ENCODE results near the gene C1S. TPM values are rescaled to one million over a fixed set of nuclear protein-coding genes. Genes with fewer than 3 reads are reported as not detected.

The C1S gene
- total and polyA plus RNA-seq, 8 donors = 20.4 to 162 (median 41.8) TPM

GRCh38 chr12:7021956-7022355 is 38.6 kb upstream of the C1S start:
- intact Hi-C loops (cut with DNase I) = no loop called here
- no peak overlapping the region for H3K4me3 ChIP-seq
- no peak for FAIRE-seq
- peaks cover under 1 to 11% (median 6%) of the 10 kb centered on the region in 3 donors for H3K4me1 ChIP-seq
- WGBS, 2 donors = 80 to 81% methylated on average over 5 of the region's 5 CpGs
- no peak for TF ChIP-seq CTCF (IDR thresholded peaks at IDR 0.05)
- DNase-seq = no peak
- no peaks in the 10 kb centered on the region for H3K36me3 ChIP-seq
- no peak overlapping the region for H3K27ac ChIP-seq
- H3K9me3 ChIP-seq = no peaks in the 10 kb centered on the region
- no peaks in the 10 kb centered on the region for H3K27me3 ChIP-seq
- no peak for ATAC-seq

GRCh38 chr12:7023114-7023513 is 37.4 kb upstream of the C1S start:
- FAIRE-seq (no peak), DNase-seq (no peak)

GRCh38 chr12:7026854-7027253 is 33.7 kb upstream of the C1S start:
- DNase-seq (no peak), ATAC-seq (no peak), FAIRE-seq (no peak)
- intact Hi-C loops (cut with DNase I) = no loop called here
- Histone ChIP-seq H3K4me3 (no peak overlapping the region), H3K9me3 (no peaks in the 10 kb centered on the region), H3K27ac (no peak overlapping the region), H3K4me1 (no peaks in the 10 kb centered on the region), H3K36me3 (no peaks in the 10 kb centered on the region), H3K27me3 (no peaks in the 10 kb centered on the region)
- WGBS, 2 donors = 85 to 94% methylated on average over 1 of the region's 1 CpG
- no peak for TF ChIP-seq CTCF (IDR thresholded peaks at IDR 0.05)

More at GRCh38 chr12:7023114-7023513, 37.4 kb upstream of the C1S start:
- Histone ChIP-seq H3K4me1 (peaks cover 0 to 6% (median 4%) of the 10 kb centered on the region in 3 donors), H3K36me3 (no peaks in the 10 kb centered on the region), H3K9me3 (no peaks in the 10 kb centered on the region), H3K27me3 (no peaks in the 10 kb centered on the region), H3K4me3 (no peak overlapping the region), H3K27ac (no peak overlapping the region)
- WGBS, 2 donors = 73 to 75% methylated on average over 3 of the region's 3 CpGs
- ATAC-seq = no peak
- intact Hi-C loops (cut with DNase I) = no loop called here
- TF ChIP-seq CTCF (IDR thresholded peaks at IDR 0.05) = no peak

- no peak for TF ChIP-seq CTCF (IDR thresholded peaks at IDR 0.05)
- no peaks in the 10 kb centered on the region for H3K9me3 ChIP-seq
- DNase-seq (no peak), FAIRE-seq (no peak), ATAC-seq (no peak)
- no peaks in the 10 kb centered on the region for H3K27me3 ChIP-seq
- no peak overlapping the region for H3K4me3 ChIP-seq
- no peak overlapping the region for H3K27ac ChIP-seq
- H3K4me1 ChIP-seq = no peaks in the 10 kb centered on the region
- intact Hi-C loops (cut with DNase I) = no loop called here
- WGBS, 2 donors = 69 to 79% methylated on average over 6 of the region's 6 CpGs
- no peaks in the 10 kb centered on the region for H3K36me3 ChIP-seq
Observed at GRCh38 chr12:7031306-7031705, 29.2 kb upstream of the C1S start.

GRCh38 chr12:7032990-7033389 is 27.5 kb upstream of the C1S start:
- no peak for ATAC-seq
- no peaks in the 10 kb centered on the region for H3K36me3 ChIP-seq
- H3K4me3 ChIP-seq = no peak overlapping the region
- intact Hi-C loops (cut with DNase I) = no loop called here
- no peak for TF ChIP-seq CTCF (IDR thresholded peaks at IDR 0.05)
- no peaks in the 10 kb centered on the region for H3K4me1 ChIP-seq
- WGBS, 2 donors = 66 to 76% methylated on average over 2 of the region's 2 CpGs
- no peak overlapping the region for H3K27ac ChIP-seq
- DNase-seq = no peak
- no peaks in the 10 kb centered on the region for H3K9me3 ChIP-seq
- FAIRE-seq = no peak
- no peaks in the 10 kb centered on the region for H3K27me3 ChIP-seq
